SU-DHL-6 (cell line): Measurements from ENCODE around the gene CLDN6.
"Not testable (repeated sequence)": the region's sequence is repeated elsewhere in the genome, so short reads cannot be mapped to it uniquely, and the experiment has no call there.

Experiments used
- EZH2phosphoT487 ChIP-seq: fragments of 200-600 bp; sonication (generic), shearing (Covaris generic); conservative IDR thresholded peaks from 2 replicates; pipeline ENCODE4 v1.6.1; 2018; ENCODE audit warnings: mild to moderate bottlenecking, antibody characterized with exemption, low read length, moderate library complexity, mixed read lengths
- TF ChIP-seq, protein P1 (sequence below): fragments of 200-600 bp; sonication (generic); IDR thresholded peaks from one replicate; pipeline ENCODE4 v1.5.1; 2017; ENCODE audit warnings: antibody characterized with exemption, mild to moderate bottlenecking, low read length, moderate library complexity; ENCODE audit not compliant: insufficient read depth, poor library complexity, severe bottlenecking

DNA sequence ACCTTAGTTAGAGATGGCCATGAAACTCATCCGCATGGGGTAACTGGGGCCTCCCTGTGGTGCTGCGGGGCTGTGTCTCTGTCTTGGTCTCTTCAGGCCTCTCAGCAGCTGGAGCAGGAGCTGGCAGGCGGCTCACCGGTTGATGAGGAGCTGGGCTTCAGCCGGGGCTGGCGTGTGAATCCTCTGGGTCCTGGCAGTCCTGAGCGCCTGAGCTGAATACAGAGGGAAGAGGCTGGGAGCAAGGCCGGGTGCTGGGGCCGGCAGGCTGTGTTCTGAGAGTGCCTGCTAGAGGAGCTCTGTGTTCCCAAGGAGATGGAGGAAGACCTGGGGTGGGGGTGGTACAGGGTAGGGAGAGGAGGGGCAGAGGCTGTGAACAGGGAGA, 37.7 kb upstream of the CLDN6 start:
- TF ChIP-seq, protein P1, sequence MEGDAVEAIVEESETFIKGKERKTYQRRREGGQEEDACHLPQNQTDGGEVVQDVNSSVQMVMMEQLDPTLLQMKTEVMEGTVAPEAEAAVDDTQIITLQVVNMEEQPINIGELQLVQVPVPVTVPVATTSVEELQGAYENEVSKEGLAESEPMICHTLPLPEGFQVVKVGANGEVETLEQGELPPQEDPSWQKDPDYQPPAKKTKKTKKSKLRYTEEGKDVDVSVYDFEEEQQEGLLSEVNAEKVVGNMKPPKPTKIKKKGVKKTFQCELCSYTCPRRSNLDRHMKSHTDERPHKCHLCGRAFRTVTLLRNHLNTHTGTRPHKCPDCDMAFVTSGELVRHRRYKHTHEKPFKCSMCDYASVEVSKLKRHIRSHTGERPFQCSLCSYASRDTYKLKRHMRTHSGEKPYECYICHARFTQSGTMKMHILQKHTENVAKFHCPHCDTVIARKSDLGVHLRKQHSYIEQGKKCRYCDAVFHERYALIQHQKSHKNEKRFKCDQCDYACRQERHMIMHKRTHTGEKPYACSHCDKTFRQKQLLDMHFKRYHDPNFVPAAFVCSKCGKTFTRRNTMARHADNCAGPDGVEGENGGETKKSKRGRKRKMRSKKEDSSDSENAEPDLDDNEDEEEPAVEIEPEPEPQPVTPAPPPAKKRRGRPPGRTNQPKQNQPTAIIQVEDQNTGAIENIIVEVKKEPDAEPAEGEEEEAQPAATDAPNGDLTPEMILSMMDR, result not testable (repeated sequence)
- TF ChIP-seq EZH2phosphoT487, result not testable (repeated sequence)
